GM19099 (cell line): ENCODE results near the gene ZC2HC1B.

Experiments
- POLR2A ChIP-seq: IDR thresholded peaks from 3 replicates; pipeline ENCODE4 v1.6.1; 2011; ENCODE audit warnings: low read depth; ENCODE audit not compliant: insufficient read length; ENCODE audit errors: extremely low read depth

ZC2HC1B gene

DNA sequence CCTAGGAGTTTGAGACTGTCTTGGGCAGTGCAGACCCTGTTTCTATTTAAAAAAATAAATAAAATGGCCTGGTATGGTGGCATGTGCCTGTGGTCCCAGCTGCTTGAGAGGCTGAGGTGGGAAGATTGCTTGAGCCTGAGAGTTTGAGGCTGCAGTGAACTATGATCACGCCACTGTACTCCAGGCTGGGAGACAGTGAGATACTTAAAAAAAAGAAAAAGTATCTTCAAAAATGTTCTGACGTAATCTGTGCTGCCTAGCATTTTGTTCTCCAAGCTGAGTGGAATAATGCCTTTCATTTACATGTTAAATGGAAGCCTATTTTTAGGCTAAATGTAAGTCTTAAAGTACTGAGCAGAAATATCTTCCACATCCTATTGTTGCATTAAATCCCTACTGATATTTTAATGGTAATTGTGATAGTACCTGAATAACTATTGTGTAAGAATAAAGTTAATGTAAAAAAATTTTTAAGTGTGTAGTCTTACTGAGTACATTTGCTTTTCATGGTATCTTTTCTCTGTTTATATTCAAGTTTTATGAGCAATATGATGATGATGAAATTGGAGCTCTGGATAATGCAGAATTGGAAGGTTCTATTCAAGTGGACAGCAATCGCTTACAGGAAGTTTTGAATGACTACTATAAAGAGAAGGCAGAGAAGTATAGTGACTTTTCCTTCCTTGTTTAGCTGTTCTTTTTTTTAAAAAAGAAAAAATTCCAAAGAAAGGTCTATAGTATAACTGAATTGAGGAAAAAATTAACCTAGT, 4.2 kb upstream of the ZC2HC1B start:
- TF ChIP-seq POLR2A: no peak

DNA sequence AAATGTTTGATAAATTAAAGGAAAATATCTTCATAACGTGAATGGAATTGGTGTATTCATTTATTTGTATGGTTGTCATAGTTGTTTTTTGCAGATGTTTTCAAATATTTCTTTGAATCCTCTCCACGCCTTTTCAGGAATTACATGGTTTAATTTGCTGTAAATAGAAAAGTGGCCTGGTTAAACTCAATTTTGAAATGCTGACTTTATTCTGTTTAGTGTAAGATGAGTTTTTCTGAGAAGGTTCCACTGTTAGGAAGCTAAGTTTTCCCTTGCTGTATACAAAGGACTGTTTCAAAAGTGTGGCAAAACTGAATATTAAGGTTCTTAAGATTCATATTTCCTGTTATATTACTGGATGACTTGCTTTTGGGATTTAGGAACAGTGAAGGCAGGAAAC, 503 bp upstream of the ZC2HC1B start:
- no peak for TF ChIP-seq POLR2A

- TF ChIP-seq POLR2A: no peak
These were observed 3.0 kb downstream of the ZC2HC1B start for GRCh38 chr6:143867236-143867635.

DNA sequence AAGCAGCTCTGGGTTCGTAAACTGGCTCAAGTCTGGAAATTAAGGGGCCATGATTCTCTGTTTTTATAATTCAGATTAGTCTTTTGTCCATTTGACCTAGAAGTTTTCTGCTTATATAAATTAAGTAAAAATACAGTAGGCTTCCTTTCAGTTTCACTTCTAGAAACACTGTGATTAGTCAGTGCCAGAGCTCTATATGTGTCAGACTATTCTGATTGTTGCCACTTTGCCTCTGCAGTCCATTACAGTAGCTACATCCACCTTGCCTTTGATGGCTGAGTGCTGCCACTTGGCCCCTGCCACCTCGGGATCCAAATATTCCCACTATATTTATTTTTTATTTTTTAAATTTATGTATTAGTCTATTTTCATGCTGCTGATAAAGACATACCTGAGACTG, 7.9 kb downstream of the ZC2HC1B start:
- TF ChIP-seq POLR2A: no peak

- no peak for TF ChIP-seq POLR2A
These were observed 13.5 kb downstream of the ZC2HC1B start for GRCh38 chr6:143877584-143878271.

DNA sequence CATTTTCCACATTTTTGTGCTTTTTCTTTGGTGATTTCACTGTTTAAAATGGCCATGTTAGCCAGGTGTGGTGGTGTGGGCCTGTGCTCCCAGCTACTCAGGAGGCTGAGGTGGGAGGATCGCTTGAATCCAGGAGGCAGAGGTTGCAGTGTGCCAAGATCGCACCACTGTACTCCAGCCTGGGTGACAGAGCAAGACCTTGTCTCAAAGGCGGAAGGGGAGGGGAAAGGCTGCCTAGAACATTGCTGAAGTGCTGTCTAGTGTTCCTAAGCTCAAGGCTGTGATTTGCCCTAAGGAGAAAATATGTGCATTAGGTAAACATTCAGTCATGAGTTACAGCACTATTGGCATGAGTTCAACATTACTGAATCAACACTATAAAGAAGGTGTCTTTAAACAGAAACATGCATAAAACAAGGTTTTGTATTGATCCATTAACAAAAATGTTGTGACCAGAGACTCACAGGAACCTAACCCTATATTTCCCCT, 14.0 kb downstream of the ZC2HC1B start:
- no peak for TF ChIP-seq POLR2A

- TF ChIP-seq POLR2A: no peak
These were observed 16.1 kb downstream of the ZC2HC1B start for GRCh38 chr6:143880412-143880811.

DNA sequence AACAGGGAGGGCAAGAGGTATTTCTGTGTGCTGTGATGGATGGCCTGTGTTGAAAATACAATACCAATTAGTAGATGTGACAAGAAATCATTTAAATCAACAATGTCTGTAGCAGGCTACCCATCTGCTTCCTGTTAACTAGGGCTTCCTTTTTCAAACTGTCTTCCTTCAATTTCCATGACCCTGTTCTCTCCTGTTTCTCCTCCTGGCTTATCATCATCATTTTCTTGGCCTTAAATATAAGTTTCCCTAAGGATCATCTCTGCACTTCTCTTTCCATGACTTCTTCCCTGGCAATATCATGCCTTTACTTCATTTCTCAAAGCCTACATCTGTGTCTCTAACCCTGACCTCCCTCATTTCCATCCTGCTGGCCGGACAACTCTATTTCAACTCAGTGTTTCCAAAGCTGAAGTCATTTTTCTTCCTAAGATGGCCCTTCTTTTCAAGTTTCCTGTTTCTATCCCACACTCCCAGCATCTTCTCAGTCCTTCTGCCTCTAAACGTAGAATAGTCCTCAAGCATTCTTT, 18.2 kb downstream of the ZC2HC1B start:
- TF ChIP-seq POLR2A: no peak

DNA sequence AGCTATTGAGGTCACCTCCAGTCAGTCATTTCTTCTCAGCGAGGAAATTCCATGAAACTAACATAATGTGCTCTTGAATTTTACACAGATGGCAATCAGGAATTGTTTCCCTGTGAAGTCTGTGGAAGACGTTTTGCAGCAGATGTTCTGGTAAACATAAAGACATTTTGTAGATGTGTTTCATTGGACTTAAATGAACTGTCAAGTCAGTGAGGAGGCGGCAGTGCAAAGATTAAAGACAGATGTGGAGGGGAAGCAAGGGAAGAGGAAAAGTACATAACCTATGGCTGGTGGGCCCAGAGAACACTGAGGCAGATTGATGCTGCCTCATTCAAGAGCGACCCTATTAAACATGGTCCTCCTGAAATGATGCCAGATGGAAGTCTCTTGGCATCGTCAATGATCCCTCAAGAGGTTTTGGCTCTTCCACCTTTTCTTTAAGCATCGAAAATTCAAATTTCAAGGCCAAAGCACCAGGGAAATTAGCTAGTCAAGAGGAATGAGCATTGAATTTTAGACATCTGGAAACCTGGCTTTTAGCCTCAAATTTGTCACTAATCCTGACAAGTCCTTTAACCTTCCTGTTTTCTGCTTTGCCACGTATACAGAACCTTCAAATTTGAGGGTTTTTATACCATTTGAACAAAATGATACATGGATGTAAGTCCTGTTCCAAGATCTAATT, 20.1 kb downstream of the ZC2HC1B start:
- TF ChIP-seq POLR2A: no peak

GRCh38 chr6:143885116-143885515, 20.8 kb downstream of the ZC2HC1B start:
- TF ChIP-seq POLR2A: no peak

GRCh38 chr6:143894655-143895054, 30.4 kb downstream of the ZC2HC1B start:
- TF ChIP-seq POLR2A: no peak

- no peak for TF ChIP-seq POLR2A
These were observed 32.0 kb downstream of the ZC2HC1B start for GRCh38 chr6:143896126-143896860.

DNA sequence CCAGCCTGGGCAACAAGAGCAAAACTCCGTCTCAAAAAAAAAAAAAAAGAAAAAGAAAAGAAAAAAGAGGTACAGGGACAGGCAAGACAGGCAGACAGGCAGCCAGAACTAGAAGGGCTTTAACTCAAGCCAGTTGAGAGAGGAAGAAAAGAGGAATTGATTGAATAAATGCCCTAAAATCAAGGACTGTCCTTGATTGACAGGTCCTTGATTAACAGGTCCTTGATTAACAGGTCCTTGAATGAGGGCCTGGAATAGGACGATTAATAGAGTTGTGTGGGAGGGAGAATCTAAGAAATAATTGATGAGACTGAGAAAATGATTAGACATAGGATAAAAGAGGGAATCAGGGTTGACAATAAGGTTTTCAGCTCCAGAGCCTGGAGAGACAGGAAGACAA, 36.1 kb downstream of the ZC2HC1B start:
- TF ChIP-seq POLR2A: no peak

DNA sequence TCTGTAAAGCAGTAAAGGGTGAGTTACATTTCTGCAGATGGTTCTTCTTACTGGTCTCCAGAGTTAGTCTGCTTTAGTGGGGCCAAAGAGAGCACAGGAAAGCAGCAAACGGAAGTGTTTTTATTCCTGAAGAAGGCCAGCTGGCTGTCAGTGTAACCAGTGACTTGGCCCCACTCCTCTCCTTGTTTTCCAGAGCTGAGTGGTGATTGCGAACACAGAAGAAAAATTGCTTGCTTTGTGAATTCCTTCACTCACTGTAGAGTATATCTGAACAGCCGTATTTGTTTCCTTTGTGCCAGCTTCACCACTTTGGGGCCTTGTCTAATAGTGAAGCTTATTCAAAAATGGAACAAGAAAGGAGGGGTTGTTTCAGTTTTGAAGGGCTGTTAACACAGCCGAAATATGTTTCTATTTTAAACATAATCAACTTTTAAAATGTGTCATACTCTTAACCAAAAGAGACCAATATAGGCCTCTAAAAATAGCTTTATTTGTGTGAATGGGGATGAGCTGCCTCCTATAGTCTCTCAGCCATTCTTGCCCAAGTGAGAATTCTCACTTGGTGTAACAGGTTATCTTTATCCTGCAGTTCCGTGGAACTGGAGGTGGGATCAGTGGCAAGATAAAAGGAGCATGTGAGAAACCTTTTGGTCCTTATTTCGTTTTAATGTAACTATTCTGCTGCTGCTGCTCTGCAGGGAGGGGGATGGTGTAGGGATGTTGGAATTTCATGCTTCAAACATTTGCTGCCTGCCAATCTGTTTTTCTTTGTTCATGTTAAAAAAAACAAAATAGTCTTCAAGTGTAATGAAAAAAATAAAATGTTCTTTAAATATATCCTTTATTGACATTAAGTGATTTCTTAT, 37.8 kb downstream of the ZC2HC1B start:
- TF ChIP-seq POLR2A: no peak
